Neural cell (in vitro differentiated cells): ENCODE measurements around the gene KIF19. TPM values are rescaled to one million over a fixed set of nuclear protein-coding genes. Genes with fewer than 3 reads are reported as not detected.

Experiments
- H2AFZ ChIP-seq: fragments of 200-600, 300-800 bp; sonication (generic), shearing (Covaris generic); 2 replicates; pipeline ENCODE4 v1.6.0; 2014; ENCODE audit warnings: low read depth, mild to moderate bottlenecking, antibody characterized with exemption, low read length, moderate library complexity
- H3F3A ChIP-seq: fragments of 200-600 bp; shearing (Covaris generic); 2 replicates; pipeline ENCODE4 v1.6.1; 2016; ENCODE audit warnings: mild to moderate bottlenecking, moderate library complexity, mixed read lengths, antibody characterized with exemption, low read length; ENCODE audit not compliant: insufficient read depth, poor library complexity, severe bottlenecking
- H3K27ac ChIP-seq: fragments of 200-600, 300-800 bp; sonication (generic), shearing (Covaris generic); 2 replicates; pipeline ENCODE4 v1.5.1; 2014; ENCODE audit warnings: mild to moderate bottlenecking, low read length, moderate library complexity
- H3K27me3 ChIP-seq: fragments of 300-800, 200-600 bp; sonication (generic), shearing (Covaris generic); 2 replicates; pipeline ENCODE4 v1.6.0; 2014; ENCODE audit warnings: mild to moderate bottlenecking, low read depth, low read length, moderate library complexity; ENCODE audit not compliant: insufficient read depth
- H3K36me3 ChIP-seq: fragments of 300-800, 200-600 bp; sonication (generic), shearing (Covaris generic); 2 replicates; pipeline ENCODE4 v1.5.1; 2014; ENCODE audit warnings: mild to moderate bottlenecking, antibody characterized with exemption, low read length, moderate library complexity; ENCODE audit not compliant: insufficient read depth
- H3K4me2 ChIP-seq: fragments of 300-800, 200-600 bp; sonication (generic), shearing (Covaris generic); 2 replicates; pipeline ENCODE4 v1.6.0; 2014; ENCODE audit warnings: mild to moderate bottlenecking, low read length
- H3K4me3 ChIP-seq: fragments of 300-800, 200-600 bp; sonication (generic), shearing (Covaris generic); 2 replicates; pipeline ENCODE4 v1.5.1; 2014; ENCODE audit warnings: mild to moderate bottlenecking, low read length, moderate library complexity
- H3K79me2 ChIP-seq: fragments of 200-600 bp; shearing (Covaris generic); replicated peaks from 2 replicates; pipeline ENCODE4 v1.6.0; 2014; ENCODE audit warnings: mild to moderate bottlenecking, low read length, moderate library complexity; ENCODE audit not compliant: insufficient read depth
- H3K9ac ChIP-seq: fragments of 300-800, 200-600 bp; sonication (generic), shearing (Covaris generic); 2 replicates; pipeline ENCODE4 v1.6.1; 2016; ENCODE audit warnings: mild to moderate bottlenecking, low read length, mixed read lengths
- H3K9me2 ChIP-seq: fragments of 200-600 bp; shearing (Covaris generic); 2 replicates; pipeline ENCODE4 v1.6.1; 2016; ENCODE audit warnings: mild to moderate bottlenecking, low read length, mixed read lengths; ENCODE audit not compliant: insufficient read depth
- H3K9me3 ChIP-seq: fragments of 200-600, 300-800 bp; sonication (generic), shearing (Covaris generic); 2 replicates; pipeline ENCODE4 v1.6.1; 2016; ENCODE audit warnings: mild to moderate bottlenecking, mixed run types, low read length, moderate library complexity, mixed read lengths
- H4K20me1 ChIP-seq: fragments of 200-600 bp; shearing (Covaris generic); 2 replicates; pipeline ENCODE4 v1.6.1; 2016; ENCODE audit warnings: mild to moderate bottlenecking, mixed run types; ENCODE audit not compliant: insufficient read depth
- CTCF ChIP-seq: fragments of 450-650 bp; IDR thresholded peaks from 2 replicates; pipeline ENCODE4 v1.5.1; 2014; ENCODE audit warnings: antibody characterized with exemption, mild to moderate bottlenecking, moderate library complexity; ENCODE audit not compliant: poor library complexity, severe bottlenecking
- EP300 ChIP-seq: fragments of 450-650 bp; conservative IDR thresholded peaks from 2 replicates; pipeline ENCODE4 v1.6.1; 2014; ENCODE audit warnings: antibody characterized with exemption, mild to moderate bottlenecking, moderate library complexity; ENCODE audit not compliant: poor library complexity, severe bottlenecking
- EZH2 ChIP-seq: fragments of 200-600, 300-800 bp; shearing (Covaris generic), sonication (generic); IDR thresholded peaks from 2 replicates; pipeline ENCODE4 v1.6.1; 2014; ENCODE audit warnings: antibody characterized with exemption, low read length, borderline replicate concordance, mild to moderate bottlenecking; ENCODE audit not compliant: insufficient read depth, poor library complexity, severe bottlenecking
- MXI1 ChIP-seq: fragments of 450-650 bp; conservative IDR thresholded peaks from 2 replicates; pipeline ENCODE4 v1.6.1; 2014; ENCODE audit warnings: antibody characterized with exemption, mild to moderate bottlenecking; ENCODE audit not compliant: poor library complexity, severe bottlenecking
- POLR2AphosphoS5 ChIP-seq: IDR thresholded peaks from 2 replicates; pipeline ENCODE4 v1.6.1; 2012
- RAD21 ChIP-seq: fragments of 450-650 bp; conservative IDR thresholded peaks from 2 replicates; pipeline ENCODE4 v1.6.1; 2014; ENCODE audit warnings: antibody characterized with exemption, mild to moderate bottlenecking, moderate library complexity
- SMC3 ChIP-seq: fragments of 450-650 bp; conservative IDR thresholded peaks from 2 replicates; pipeline ENCODE4 v1.6.1; 2014; ENCODE audit warnings: antibody characterized with exemption, mild to moderate bottlenecking, moderate library complexity; ENCODE audit not compliant: poor library complexity
- TAF1 ChIP-seq: IDR thresholded peaks from 2 replicates; pipeline ENCODE4 v1.6.1; 2012; ENCODE audit warnings: low read depth
- polyA plus RNA-seq: library from polyadenylated mRNA; depleted of rRNA; stranded (reverse); fragments of >200 nt; gene quantifications from 2 replicates; pipeline ENCODE4 v1.2.3, GENCODE V29; 2014
- TF ChIP-seq, protein P1 (sequence below): IDR thresholded peaks from 2 replicates; pipeline ENCODE4 v1.6.1; 2012; ENCODE audit warnings: borderline replicate concordance

The KIF19 gene
- polyA plus RNA-seq, 1 donor from 2014 or later = not detected

GRCh38 chr17:74303305-74303704 lies 22.7 kb upstream of the KIF19 start:
- Histone ChIP-seq H3K27me3 (no peaks in the 10 kb centered on the region), H3K4me2 (no peak overlapping the region), H4K20me1 (no peaks in the 10 kb centered on the region), H2AFZ (no peak overlapping the region), H3K27ac (no peak overlapping the region), H3K9ac (no peak overlapping the region), H3K9me3 (no peaks in the 10 kb centered on the region), H3K4me3 (no peak overlapping the region), H3F3A (no peaks in the 10 kb centered on the region), H3K79me2 (no peaks in the 10 kb centered on the region), H3K36me3 (no peaks in the 10 kb centered on the region), H3K9me2 (no peaks in the 10 kb centered on the region)
- TF ChIP-seq MXI1 = no peak
- TF ChIP-seq EZH2 = no peak
- TF ChIP-seq TAF1 = no peak
- TF ChIP-seq RAD21 = no peak
- TF ChIP-seq SMC3 = no peak
- no peak for TF ChIP-seq EP300
- TF ChIP-seq, protein P1, sequence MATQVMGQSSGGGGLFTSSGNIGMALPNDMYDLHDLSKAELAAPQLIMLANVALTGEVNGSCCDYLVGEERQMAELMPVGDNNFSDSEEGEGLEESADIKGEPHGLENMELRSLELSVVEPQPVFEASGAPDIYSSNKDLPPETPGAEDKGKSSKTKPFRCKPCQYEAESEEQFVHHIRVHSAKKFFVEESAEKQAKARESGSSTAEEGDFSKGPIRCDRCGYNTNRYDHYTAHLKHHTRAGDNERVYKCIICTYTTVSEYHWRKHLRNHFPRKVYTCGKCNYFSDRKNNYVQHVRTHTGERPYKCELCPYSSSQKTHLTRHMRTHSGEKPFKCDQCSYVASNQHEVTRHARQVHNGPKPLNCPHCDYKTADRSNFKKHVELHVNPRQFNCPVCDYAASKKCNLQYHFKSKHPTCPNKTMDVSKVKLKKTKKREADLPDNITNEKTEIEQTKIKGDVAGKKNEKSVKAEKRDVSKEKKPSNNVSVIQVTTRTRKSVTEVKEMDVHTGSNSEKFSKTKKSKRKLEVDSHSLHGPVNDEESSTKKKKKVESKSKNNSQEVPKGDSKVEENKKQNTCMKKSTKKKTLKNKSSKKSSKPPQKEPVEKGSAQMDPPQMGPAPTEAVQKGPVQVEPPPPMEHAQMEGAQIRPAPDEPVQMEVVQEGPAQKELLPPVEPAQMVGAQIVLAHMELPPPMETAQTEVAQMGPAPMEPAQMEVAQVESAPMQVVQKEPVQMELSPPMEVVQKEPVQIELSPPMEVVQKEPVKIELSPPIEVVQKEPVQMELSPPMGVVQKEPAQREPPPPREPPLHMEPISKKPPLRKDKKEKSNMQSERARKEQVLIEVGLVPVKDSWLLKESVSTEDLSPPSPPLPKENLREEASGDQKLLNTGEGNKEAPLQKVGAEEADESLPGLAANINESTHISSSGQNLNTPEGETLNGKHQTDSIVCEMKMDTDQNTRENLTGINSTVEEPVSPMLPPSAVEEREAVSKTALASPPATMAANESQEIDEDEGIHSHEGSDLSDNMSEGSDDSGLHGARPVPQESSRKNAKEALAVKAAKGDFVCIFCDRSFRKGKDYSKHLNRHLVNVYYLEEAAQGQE = no peak
- TF ChIP-seq CTCF = no peak
- no peak for TF ChIP-seq POLR2AphosphoS5

DNA sequence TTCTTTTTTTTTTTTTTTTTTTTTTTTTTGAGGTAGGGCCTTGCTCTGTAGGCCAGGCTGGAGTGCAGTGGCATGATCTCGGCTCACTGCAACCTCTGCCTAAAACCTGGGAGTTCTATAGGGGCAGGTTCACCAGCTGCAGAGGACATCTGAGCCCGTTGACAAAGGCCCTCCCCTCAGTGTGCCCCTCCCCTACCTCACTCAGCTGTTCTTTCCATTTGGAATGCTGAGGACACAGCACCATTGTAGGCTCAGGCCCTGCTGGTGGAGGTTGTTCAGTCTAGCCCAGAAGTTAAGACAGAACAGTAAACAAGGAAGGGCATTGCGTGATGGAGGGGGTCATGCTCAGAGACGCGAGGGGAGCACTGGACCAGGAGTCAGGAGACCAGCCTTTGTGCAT lies 21.8 kb upstream of the KIF19 start:
- Histone ChIP-seq H3F3A (no peaks in the 10 kb centered on the region), H3K27ac (no peak overlapping the region), H2AFZ (no peak overlapping the region), H3K36me3 (no peaks in the 10 kb centered on the region), H3K9me3 (no peaks in the 10 kb centered on the region), H3K9me2 (no peaks in the 10 kb centered on the region), H4K20me1 (no peaks in the 10 kb centered on the region), H3K4me3 (no peak overlapping the region), H3K27me3 (no peaks in the 10 kb centered on the region), H3K4me2 (no peak overlapping the region), H3K9ac (no peak overlapping the region), H3K79me2 (no peaks in the 10 kb centered on the region)
- TF ChIP-seq POLR2AphosphoS5 = no peak
- TF ChIP-seq TAF1 = no peak
- no peak for TF ChIP-seq SMC3
- TF ChIP-seq EZH2 = no peak
- no peak for TF ChIP-seq RAD21
- TF ChIP-seq MXI1 = no peak
- no peak for TF ChIP-seq EP300
- TF ChIP-seq, protein P1 = no peak
